Measurements from ENCODE around the gene CACNB4.
"Not testable (repeated sequence)": the region's sequence is repeated elsewhere in the genome, so short reads cannot be mapped to it uniquely, and the experiment has no call there.

Gene CACNB4

DNA sequence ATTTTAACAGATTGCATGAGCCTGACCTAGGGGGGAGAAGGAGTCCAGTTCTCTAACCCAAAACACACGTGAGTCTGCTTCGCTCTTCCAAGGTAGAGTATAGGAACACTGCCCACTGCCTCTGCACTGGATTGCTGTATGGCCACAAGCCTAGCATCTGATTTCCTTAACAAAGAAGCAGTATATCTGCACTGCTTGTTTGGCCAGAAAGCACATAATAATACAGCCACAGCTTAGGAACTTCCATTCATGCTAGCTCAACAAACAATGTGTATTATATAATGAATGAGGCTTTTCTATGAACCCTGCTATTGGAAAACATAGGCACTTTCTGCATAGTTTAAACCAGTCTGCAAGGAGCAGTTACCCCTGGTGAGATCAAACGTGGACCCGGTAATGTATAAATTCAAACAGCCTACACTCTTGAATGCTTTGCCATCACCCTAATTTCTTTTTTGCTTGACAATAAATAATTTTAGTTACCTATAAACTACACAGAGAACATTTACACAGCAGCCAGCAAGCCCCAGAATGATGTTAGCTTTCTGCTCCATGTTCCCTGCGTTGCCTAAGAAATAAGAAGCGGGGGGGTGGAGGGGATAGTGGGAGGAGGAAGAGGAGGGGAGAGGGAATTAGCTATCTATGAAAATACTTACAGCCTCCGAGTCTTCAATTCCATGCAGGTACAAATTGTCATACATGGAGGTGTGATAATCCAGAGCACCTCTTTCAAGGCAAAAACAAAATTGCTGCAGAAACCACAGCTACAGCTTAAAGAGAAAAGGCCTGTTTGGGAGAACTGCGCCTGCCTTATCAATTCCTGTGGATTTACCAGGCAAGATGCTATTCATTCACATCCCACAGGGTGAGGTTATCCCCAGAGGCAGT is 125.6 kb downstream of the CACNB4 start:
- DNase-seq: no peak

DNA sequence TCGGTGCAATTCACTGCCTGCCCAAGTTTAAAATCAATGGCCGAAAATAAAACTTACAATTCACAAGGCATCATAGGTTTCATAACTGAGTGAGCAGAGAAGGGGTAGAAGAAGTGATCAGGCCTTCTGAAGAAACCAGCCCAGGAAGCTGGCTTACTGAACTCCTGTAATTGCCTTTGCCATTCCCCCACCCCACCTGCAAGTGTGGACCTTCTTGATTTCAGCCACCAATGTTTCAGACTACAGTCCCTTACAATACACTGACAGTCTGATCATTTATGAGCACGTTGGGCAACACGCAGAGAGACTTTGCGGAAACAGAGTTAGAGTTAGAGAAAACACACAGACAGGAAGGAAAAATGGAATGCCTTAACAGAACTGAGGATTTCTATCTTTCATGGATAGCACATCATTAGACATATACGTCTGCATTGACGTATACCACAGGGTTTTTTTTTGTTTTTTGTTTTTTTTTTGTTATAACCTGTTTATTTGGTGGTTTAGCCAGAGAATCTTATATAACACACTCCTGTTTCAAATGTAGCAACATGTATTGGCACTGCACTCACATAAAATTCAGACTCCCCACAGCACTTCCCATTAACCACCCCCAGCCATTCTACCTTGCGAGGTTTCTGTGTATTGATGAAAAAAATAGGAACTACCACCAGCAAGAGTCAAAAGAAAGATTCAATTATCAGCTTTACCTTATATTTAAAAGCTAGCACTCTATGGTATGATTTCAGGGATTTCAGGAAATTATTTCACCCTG is 126.4 kb downstream of the CACNB4 start:
- DNase-seq: no peak

DNA sequence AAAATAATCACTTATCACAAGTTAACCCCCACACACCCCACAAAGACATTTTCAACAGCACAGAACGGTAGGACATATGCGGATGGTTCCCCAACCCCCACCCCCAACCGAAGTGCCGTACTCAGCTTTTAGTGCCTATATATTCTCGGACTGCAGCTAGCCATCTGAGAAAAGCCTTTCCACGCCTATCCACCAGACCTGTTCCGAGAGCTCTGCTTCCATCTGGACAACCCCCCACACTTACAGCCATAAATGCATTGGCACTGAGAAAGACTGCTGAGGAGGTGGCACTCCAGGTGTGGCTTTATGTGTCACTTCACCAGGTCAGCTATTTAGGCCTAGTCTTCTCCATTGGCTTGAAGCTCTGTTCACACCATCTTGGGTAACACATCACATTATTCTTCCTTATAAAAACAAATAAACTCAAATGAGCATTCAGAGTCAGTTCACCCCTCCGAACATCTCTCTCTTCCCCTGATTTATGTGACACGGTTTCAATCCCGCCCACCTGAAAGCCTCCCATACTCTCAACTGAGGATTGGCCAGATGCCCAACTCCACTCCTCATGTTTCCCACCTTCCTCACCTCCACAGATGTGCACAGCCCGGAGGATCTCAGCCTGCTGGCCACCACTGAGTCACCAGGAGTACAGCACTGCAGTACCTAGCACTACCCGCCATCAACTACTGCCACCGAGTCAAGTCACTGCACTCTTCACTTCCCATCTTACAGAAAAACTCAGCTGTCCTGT is 127.4 kb downstream of the CACNB4 start:
- DNase-seq: no peak

DNA sequence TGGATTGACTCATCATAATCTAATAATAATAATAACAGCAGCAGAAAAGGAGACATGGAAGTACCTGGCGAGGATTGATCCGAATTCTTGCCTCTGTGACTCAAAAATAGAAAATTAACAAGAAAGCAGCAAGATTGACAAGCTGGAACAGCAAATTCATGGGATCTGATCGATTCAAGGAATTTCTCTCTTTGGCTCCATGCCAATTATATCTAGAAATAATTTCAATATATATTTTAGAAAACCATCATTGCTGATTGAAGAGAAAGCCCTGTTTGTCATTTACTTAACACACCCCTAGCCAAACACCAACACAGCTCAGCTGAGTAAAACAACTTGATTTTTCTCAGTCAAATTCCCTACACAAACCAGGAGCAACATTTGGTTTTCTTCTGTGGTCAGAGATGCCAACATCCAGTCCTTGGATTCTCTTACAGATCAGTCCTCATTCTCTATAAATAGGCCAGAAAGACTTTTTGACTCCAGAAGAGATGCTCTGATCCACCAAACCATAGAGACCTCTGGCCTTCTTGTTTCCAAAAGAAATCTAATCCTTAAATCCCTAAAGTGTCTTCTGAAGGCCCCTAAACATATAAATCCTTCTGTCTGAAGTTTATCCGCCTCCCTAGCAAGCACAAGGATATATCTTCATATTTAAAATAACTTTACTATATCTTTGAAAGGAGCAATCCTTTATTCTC is 129.9 kb downstream of the CACNB4 start:
- no peak for DNase-seq

DNA sequence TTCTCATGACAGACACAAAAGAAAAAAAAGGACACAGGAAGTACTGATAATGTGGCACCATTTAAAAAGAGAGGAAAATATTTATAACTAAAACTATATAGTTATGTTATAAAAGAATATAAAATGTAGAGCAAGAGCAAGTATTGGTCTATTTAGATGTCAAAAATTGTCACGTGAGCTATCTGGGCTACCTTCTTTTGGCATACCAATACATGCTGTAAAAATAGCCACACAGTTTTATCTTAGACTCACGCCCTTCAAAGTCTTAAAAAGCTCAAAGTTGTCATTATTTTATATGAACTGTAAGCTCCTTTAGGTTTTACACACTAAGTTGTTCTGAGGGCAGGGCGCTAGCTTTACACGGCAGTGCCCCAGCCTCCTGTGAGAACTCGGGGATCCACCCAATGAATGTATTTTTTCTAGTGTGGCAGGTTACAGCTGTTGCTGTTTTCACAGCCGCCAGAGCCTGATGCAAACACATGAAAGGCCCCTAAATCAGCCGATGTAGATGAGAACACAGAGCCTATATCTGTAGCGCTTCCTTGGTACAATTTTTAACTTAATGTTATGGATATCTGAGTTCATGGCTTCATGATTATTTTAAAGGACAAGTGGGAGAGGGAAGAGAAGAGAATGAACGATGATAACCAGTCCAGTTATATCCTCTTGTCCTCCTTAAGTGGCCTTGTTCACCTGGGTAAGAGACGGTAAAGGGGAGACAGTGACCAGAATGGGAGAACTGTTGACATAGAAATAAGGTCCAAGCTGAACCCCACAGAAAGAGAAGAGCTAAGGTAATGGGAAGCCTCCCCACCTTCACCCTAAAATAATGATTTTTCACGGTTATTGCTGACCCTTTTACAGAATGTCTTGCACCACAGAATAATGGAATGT is 130.8 kb downstream of the CACNB4 start:
- DNase-seq: no peak

GRCh38 chr2:151965884-151966283 is 133.0 kb downstream of the CACNB4 start:
- no peak for DNase-seq

- DNase-seq: no peak
These were observed 137.3 kb downstream of the CACNB4 start for GRCh38 chr2:151961558-151961957.

DNA sequence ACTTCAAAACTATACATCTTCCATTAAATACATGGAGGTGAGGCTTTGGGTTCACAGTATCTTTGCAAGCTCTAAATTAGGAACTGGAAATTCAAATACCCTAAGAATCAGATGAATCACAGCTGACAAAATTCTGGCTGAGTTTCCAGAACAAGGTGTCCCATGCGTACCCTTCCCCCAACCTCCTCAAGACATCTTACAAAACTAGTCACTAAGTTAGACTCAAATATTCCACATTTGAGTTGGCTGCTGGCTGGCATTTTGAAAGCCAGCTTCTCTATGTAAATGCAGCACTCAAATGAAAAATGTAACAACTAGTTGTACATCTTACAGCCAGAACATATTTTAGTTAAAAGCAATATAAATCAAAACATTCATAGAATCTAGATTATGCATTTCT is 139.6 kb downstream of the CACNB4 start:
- DNase-seq: no peak

GRCh38 chr2:151953467-151953866 is 145.4 kb downstream of the CACNB4 start:
- no peak for DNase-seq

DNA sequence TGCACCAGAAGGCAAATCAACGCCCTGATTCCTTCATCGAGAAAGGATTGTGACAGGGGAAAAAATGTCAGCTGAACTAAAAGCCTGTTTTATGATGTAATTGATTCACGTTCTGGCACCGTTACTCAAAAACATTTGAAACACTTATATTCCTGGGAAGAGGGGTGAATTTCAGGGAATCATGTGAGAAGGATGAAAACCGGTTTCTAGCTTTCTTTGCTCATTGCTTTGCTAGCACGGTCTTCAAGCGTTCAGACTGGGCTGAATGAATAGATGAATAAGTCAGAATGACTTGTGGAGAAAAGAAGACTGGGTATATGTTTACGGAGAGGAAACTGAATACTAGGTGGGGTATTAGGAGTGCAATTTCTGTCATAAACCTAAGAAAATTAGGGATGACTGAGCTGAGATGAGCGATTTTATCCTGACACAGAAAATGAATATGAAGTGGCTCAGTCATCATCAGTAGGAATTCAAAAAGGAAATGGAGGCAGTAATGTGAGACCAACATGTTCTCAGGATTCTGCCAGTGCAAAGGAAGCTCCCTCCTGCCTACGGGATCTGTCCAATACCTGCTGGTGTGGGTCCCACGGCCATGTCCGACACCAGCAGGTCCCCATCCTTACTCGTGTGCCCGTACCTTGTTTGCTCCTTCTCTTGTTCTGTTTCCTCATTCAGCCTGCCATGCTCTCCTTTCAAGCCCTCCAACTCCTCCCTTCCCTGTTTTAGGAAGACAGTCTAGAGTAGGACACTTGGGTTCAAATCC is 146.0 kb downstream of the CACNB4 start:
- no peak for DNase-seq

DNA sequence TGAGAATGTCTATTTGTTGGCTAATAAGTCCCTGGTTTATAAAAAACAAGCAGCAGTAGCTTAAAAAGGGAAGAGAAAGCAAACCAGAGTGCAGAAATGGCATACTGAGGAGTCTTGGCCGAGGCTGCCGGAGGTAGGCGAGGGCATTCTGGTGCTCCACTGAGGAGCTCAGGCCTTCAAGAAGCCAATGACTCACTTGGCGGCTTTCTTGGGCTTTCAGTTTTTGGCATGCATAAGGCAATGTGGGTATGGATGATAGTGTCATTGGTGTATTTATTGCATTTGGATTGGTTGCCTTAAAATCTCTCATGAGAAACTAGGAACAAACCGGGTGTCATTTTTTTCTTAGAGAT is 151.1 kb downstream of the CACNB4 start:
- DNase-seq: no peak

DNA sequence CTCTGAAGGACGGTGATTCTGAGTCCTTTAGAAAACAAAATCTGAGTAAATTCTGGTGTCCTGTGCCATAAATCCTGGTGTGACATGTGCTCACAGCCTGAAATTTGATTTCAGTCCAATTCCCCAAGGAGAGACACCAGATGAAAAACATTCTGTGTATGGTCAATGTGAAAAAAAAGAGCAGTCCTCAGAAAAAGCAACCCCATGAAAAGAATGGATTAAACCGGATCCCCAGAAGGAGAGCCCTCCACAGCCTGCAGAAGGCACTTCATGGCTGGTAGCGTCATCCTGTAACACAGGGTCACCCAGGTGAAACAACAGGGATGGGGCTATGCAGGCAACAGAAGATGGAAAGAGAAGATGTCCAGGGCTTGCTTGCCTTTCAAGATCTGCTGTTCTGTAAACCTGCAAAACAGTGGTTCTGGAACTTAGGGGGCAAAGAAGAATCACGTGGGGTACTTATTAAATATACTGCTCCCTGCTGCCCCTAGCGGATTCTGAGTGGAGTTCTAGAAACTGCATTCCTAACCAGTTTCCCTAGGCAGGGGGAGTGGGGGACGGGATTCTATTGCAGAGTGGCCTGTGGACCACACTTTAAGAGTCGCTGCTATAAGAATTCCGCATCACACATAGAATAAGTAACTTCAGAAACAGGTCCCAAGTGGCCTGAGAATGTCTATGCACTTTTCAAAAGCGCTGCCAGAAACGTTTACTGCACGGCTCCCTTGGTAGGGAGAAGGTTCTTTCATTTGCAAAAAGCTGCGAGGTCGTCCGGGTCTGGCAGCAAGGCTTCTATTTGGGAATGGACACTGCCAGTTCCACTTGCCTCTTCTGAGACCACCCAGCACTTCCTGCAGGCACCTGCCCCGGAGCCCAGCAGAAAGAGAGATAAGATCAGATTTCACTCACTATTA is 151.7 kb downstream of the CACNB4 start:
- DNase-seq: no peak

DNA sequence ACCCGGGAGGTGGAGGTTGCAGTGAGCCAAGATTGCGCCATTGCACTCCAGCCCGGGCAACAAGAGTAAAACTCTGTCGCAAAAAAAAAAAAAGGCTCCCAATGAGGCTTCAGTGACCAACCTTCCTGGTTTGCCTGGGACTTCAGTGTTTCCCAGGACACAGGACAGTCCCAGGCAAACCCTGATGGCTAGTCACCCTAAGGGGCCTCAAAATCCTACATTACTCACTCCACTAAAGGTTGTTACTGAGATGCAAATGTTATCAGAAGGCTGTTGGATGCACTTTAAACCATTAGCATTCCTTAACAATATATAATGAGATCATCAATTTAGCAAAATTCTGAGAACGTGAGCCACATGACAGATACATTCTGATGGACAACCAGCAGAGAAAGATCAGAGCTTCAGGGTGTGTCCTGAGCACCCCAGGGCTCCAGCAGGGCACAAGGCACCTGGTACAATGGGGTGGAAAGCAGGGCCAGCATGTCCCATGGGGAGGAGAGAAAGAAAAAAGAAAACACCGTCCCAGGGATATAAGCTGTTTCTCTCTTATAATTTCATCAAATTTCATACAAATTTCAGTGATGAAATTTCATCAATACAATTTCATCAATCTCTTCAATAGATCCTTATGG is 152.5 kb downstream of the CACNB4 start:
- no peak for DNase-seq

- no peak for DNase-seq
These were observed 153.2 kb downstream of the CACNB4 start for GRCh38 chr2:151945602-151946001.

GRCh38 chr2:151945186-151945585 is 153.7 kb downstream of the CACNB4 start:
- DNase-seq: no peak

DNA sequence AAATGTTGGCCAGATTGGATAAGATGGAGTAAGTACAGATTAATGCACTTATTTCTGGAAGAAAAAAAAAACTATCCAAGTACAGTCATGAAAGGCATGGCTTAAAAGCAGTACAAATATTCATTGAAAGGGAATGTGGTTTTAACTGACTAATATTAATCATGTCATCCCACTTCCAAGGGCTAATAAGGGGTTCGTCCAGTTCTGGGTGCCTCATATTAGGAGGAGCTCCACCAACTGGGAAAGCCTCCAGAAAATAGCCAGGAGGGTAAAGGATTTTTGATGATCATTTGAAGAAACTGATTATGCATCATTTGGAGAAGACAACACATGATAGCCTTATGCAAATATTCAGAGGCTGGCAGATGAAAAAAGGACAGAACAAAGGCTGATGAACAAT is 155.4 kb downstream of the CACNB4 start:
- no peak for DNase-seq

DNA sequence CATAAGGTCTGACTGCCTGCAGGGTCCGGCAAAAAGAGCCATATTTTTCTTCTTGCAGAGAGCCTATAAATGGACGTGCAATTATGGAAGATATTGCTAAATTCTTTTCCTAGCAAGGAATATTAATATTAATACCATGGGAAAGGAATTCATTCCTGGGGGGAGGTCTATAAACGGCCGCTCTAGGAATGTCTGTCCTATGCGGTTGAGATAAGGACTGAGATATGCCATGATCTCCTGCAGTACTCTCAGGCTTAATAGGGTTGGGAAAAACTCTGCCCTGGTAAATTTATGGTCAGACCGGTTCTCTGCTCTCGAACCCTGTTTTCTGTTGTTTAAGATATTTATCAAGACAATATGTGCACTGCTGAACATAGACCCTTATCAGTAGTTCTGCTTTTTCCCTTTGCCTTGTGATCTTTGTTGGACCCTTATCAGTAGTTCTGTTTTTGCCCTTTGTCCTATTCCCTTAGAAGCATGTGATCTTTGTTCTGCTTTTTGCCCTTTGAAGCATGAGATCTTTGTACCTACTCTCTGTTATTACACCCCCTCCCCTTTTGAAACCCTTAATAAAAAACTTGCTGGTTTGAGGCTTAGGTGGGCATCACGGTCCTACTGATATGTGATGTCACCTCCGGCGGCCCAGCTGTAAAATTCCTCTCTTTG is 156.2 kb downstream of the CACNB4 start:
- not testable (repeated sequence) for DNase-seq

DNA sequence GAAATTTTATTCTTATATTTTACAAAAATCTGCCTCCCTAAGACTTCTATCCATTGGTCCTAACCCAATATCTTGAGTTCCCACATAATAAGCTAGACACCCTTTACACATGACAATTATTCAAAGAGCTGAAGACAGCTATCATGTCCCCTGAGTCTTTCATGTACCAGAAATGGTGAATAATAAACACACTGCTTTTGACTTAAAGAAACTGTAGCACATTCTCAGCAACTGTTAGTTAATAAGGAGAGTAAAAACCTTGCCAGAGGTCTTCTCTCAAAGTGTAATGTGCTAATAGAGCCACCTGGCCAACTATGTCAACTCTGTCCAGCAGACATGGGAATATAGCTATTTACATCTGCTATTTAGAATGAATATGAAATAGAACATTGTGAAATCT is 160.9 kb downstream of the CACNB4 start:
- no peak for DNase-seq

- no peak for DNase-seq
These were observed 162.2 kb downstream of the CACNB4 start for GRCh38 chr2:151936626-151937025.
